ENCODE results near the gene NPPC. TPM values are rescaled to one million over a fixed set of nuclear protein-coding genes. Genes with fewer than 3 reads are reported as not detected.
"Not testable (repeated sequence)": the region's sequence is repeated elsewhere in the genome, so short reads cannot be mapped to it uniquely, and the experiment has no call there.

The NPPC gene
- total and polyA plus RNA-seq, 2 experiments from 2014 or later: 0.26 TPM; not detected in 1

DNA sequence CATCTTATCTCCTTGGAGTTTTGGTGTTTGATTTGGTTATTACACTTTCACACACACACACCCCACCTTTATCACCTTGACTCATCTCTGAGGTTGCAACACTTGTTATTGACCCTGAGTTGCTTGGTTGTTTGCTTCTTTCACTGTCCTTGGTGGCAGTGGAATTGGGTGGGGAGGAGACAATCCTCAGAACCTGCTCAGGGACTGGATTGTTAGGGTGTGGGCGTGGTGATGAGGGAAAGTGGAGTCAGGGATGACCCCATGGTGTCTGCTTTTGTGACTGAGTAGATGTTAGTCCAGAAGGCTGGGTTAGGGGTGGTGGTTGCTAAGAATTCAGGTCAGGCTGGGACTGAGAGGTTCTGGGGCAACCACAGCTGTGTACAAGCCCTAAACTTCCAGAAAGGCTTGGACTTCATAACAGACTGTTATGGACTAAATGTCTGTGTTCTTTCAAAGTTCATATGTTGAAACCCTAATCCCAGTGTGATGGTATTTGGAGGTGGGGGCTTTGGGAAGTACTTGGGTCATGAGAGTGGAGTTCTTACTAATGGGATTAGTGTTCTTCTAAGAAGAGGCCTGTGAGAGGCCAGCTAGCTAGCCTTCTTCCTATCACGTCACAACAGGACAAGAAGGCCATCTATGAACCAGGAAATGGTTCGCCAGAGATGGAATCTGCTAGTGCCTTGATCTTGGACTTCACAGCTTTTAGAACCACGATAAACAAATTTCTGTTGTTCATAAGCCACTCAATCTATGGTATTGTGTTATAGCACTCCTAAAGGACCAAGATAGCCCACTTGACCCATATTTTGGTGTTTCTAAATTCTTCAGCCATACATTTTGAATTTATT lies 31.9 kb upstream of the NPPC start:
- WGBS, 2 experiments (ENCODE audit: low coverage in 1 of 2, low lambda C conversion rate in 2 of 2, missing lambda C conversion rate in 2 of 2): 65 to 71% methylated on average over 4 of the region's 4 CpGs
- no peak for DNase-seq

DNA sequence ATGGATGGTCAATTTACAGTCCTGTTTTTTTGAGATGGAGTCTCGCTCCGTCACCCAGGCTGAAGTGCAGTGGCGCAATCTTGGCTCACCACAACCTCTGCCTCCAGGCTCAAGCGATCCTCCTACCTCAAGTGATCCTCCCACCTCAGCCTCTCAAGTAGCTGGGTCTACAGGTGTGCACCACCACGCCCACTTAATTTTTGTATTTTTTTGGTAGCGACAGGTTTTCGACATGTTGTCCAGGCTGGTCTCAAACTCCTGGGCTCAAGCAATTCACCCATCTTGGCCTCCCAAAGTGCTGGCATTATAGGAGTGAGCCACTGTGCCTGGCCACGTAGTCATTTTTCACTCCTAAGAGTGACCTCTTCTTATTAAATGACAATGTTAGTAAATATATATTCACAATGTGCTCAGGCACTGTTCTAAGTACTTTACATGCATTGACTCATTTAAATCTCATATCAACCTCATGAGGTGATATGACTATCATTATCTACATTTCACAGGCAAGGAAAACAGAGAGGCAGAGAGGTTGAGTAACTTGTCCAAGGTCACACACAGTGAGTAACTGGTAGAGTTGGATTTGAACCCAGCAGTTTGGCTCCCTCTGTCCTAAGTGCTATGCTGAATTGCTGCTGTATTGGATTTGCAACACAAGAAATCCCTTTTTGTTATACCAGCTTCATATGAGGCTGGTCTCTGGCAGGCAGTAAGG lies 29.7 kb upstream of the NPPC start:
- Histone ChIP-seq H3K4me2 (ENCODE audit: unreplicated experiment) (no peak overlapping the region), H3K4me1 (ENCODE audit: insufficient read depth) (peaks cover 3% of the 10 kb centered on the region), H3K9me2 (ENCODE audit: insufficient read depth) (no peaks in the 10 kb centered on the region), H4K20me1 (ENCODE audit: insufficient read depth) (no peaks in the 10 kb centered on the region), H3F3A (ENCODE audit: insufficient read depth) (no peaks in the 10 kb centered on the region), H2AFZ (no peak overlapping the region), H3K36me3 (ENCODE audit: low read depth) (no peaks in the 10 kb centered on the region), H3K79me2 (ENCODE audit: insufficient read depth) (no peaks in the 10 kb centered on the region), H3K27ac (no peak overlapping the region), H3K27me3 (replicated peaks; ENCODE audit: insufficient read depth) (no peaks in the 10 kb centered on the region), H3K9me3 (ENCODE audit: low read depth) (no peaks in the 10 kb centered on the region), H3K4me3 (no peak overlapping the region), H3K9ac (no peak overlapping the region)
- no peak for DNase-seq
- in situ Hi-C loops (cut with MboI): no loop called here
- no peak for TF ChIP-seq EZH2phosphoT487 (IDR thresholded peaks at IDR 0.05; ENCODE audit: insufficient read depth, low read depth)
- no peak for TF ChIP-seq EZH2 (IDR thresholded peaks at IDR 0.05; ENCODE audit: insufficient read depth, poor library complexity, severe bottlenecking)
- 79 to 82% methylated on average over 8 of the region's 8 CpGs for WGBS, 2 experiments (ENCODE audit: low coverage in 1 of 2, low lambda C conversion rate in 2 of 2, missing lambda C conversion rate in 2 of 2)

More for the DNA sequence above, 31.9 kb upstream of the NPPC start:
- Histone ChIP-seq H4K20me1 (ENCODE audit: insufficient read depth) (no peaks in the 10 kb centered on the region), H3K27ac (no peak overlapping the region), H3K9ac (no peak overlapping the region), H3K9me2 (ENCODE audit: insufficient read depth) (no peaks in the 10 kb centered on the region), H3K36me3 (ENCODE audit: low read depth) (no peaks in the 10 kb centered on the region), H3K79me2 (ENCODE audit: insufficient read depth) (peaks cover 15% of the 10 kb centered on the region), H3K27me3 (replicated peaks; ENCODE audit: insufficient read depth) (no peaks in the 10 kb centered on the region), H3F3A (ENCODE audit: insufficient read depth) (no peaks in the 10 kb centered on the region), H3K9me3 (ENCODE audit: low read depth) (no peaks in the 10 kb centered on the region), H3K4me1 (ENCODE audit: insufficient read depth) (peaks cover 7% of the 10 kb centered on the region), H2AFZ (no peak overlapping the region), H3K4me3 (no peak overlapping the region), H3K4me2 (ENCODE audit: unreplicated experiment) (no peak overlapping the region)
- in situ Hi-C loops (cut with MboI): no loop called here
- TF ChIP-seq EZH2phosphoT487 (IDR thresholded peaks at IDR 0.05; ENCODE audit: insufficient read depth, low read depth) (no peak), EZH2 (IDR thresholded peaks at IDR 0.05; ENCODE audit: insufficient read depth, poor library complexity, severe bottlenecking) (no peak)

DNA sequence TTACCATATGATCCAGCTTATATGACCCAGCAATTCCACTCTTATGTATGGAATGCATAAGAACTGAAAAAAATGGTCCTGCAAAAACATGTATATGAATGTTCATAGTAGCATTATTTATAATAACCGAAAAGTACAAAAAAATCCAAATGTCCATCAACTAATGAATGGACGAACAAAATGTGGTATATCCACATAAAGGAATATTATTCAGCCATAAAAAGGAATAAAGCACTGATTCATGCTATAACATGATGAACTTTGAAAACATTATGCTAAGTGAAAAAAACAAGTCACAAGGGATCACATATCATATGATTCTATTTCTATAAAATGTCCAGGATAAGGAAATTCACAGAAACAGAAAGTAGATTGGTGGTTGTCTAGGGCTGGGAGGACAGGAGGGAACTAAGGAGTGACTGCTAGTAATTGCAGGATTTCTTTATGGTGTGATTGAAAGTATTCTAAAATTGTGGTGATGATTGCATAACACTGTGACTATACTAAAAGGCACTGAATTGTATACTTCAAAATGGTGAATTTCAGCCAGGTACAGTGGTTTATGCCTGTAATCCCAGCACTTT lies 25.3 kb upstream of the NPPC start:
- H3K9ac ChIP-seq: no peak overlapping the region
- no peaks in the 10 kb centered on the region for H3K9me2 ChIP-seq (ENCODE audit: insufficient read depth)
- H4K20me1 ChIP-seq (ENCODE audit: insufficient read depth): no peaks in the 10 kb centered on the region
- no peak overlapping the region for H3K27ac ChIP-seq
- no peaks in the 10 kb centered on the region for H3K79me2 ChIP-seq (ENCODE audit: insufficient read depth)
- H3K4me3 ChIP-seq: no peak overlapping the region
- no peaks in the 10 kb centered on the region for H3K36me3 ChIP-seq (ENCODE audit: low read depth)
- H3F3A ChIP-seq (ENCODE audit: insufficient read depth): no peaks in the 10 kb centered on the region
- in situ Hi-C loops (cut with MboI): no loop called here
- H3K9me3 ChIP-seq (ENCODE audit: low read depth): no peaks in the 10 kb centered on the region
- H3K4me1 ChIP-seq (ENCODE audit: insufficient read depth): no peaks in the 10 kb centered on the region
- DNase-seq: no peak
- TF ChIP-seq EZH2 (IDR thresholded peaks at IDR 0.05; ENCODE audit: insufficient read depth, poor library complexity, severe bottlenecking) (no peak), EZH2phosphoT487 (IDR thresholded peaks at IDR 0.05; ENCODE audit: insufficient read depth, low read depth) (no peak)
- no peak overlapping the region for H2AFZ ChIP-seq
- H3K27me3 ChIP-seq (replicated peaks; ENCODE audit: insufficient read depth): 0 out of 2 replicates have a peak, but pooled peaks cover 8% of the 10 kb centered on the region
- H3K4me2 ChIP-seq (ENCODE audit: unreplicated experiment): no peak overlapping the region
- WGBS, 2 experiments (ENCODE audit: low coverage in 1 of 2, low lambda C conversion rate in 2 of 2, missing lambda C conversion rate in 2 of 2): 78 to 79% methylated on average over 2 of the region's 2 CpGs

- Histone ChIP-seq H2AFZ (no peak overlapping the region), H3K9me2 (ENCODE audit: insufficient read depth) (no peaks in the 10 kb centered on the region), H3K9me3 (ENCODE audit: low read depth) (no peaks in the 10 kb centered on the region), H3K27me3 (replicated peaks; ENCODE audit: insufficient read depth) (peaks cover 24% of the 10 kb centered on the region; the same call in 1 of the 2 replicates), H4K20me1 (ENCODE audit: insufficient read depth) (no peaks in the 10 kb centered on the region), H3K79me2 (ENCODE audit: insufficient read depth) (no peaks in the 10 kb centered on the region), H3K36me3 (ENCODE audit: low read depth) (no peaks in the 10 kb centered on the region), H3K27ac (no peak overlapping the region), H3K4me2 (ENCODE audit: unreplicated experiment) (no peak overlapping the region), H3K4me1 (ENCODE audit: insufficient read depth) (no peaks in the 10 kb centered on the region), H3F3A (ENCODE audit: insufficient read depth) (no peaks in the 10 kb centered on the region), H3K4me3 (no peak overlapping the region), H3K9ac (no peak overlapping the region)
- no peak for DNase-seq
- WGBS, 2 experiments (ENCODE audit: low coverage in 1 of 2, low lambda C conversion rate in 2 of 2, missing lambda C conversion rate in 2 of 2): 52 to 53% methylated on average over 7 of the region's 7 CpGs
- in situ Hi-C loops (cut with MboI): no loop called here
- TF ChIP-seq EZH2 (IDR thresholded peaks at IDR 0.05; ENCODE audit: insufficient read depth, poor library complexity, severe bottlenecking) (no peak), EZH2phosphoT487 (IDR thresholded peaks at IDR 0.05; ENCODE audit: insufficient read depth, low read depth) (no peak)
Measured at GRCh38 chr2:231947694-231948093, 21.5 kb upstream of the NPPC start.

GRCh38 chr2:231947112-231947511 lies 20.9 kb upstream of the NPPC start:
- H3K27ac ChIP-seq; H3F3A ChIP-seq (ENCODE audit: insufficient read depth); H3K4me1 ChIP-seq (ENCODE audit: insufficient read depth); H3K9ac ChIP-seq; H3K4me2 ChIP-seq (ENCODE audit: unreplicated experiment); H2AFZ ChIP-seq; H3K79me2 ChIP-seq (ENCODE audit: insufficient read depth); in situ Hi-C loops (cut with MboI); H3K4me3 ChIP-seq; H3K36me3 ChIP-seq (ENCODE audit: low read depth); H3K9me3 ChIP-seq (ENCODE audit: low read depth); DNase-seq; H4K20me1 ChIP-seq (ENCODE audit: insufficient read depth); H3K9me2 ChIP-seq (ENCODE audit: insufficient read depth): not testable (repeated sequence)
- 77 to 82% methylated on average over 11 of the region's 11 CpGs for whole genome bisulfite sequencing, 2 experiments (ENCODE audit: low coverage in 1 of 2, low lambda C conversion rate in 2 of 2, missing lambda C conversion rate in 2 of 2)
- H3K27me3 ChIP-seq (replicated peaks; ENCODE audit: insufficient read depth): peaks cover 24% of the 10 kb centered on the region; the same call in 1 of the 2 replicates

Data from GM23248 (cell line).